Measurements from ENCODE around the gene ABR. TPM values are rescaled to one million over a fixed set of nuclear protein-coding genes. Genes with fewer than 3 reads are reported as not detected.

The ABR gene
- total and polyA plus RNA-seq, 7 donors = 30.4 to 146 (median 79.3) TPM

- no peaks in the 10 kb centered on the region for H3K9me3 ChIP-seq
- DNase-seq = no peak
- H3K4me1 ChIP-seq = peaks cover 0 to 43% (median 34%) of the 10 kb centered on the region in 4 donors
- H3K27ac ChIP-seq = no peak overlapping the region
- 59 to 69% methylated on average over 11 of the region's 11 CpGs for WGBS, 2 donors
- TF ChIP-seq CTCF (IDR thresholded peaks at IDR 0.05) = no peak
- TF ChIP-seq POLR2AphosphoS5 (IDR thresholded peaks at IDR 0.05) = no peak
- no peak for TF ChIP-seq EP300 (IDR thresholded peaks at IDR 0.05)
- no peak for TF ChIP-seq POLR2A (IDR thresholded peaks at IDR 0.05)
- H3K27me3 ChIP-seq = no peaks in the 10 kb centered on the region
- H3K36me3 ChIP-seq = no peaks in the 10 kb centered on the region
- no peak overlapping the region for H3K4me3 ChIP-seq
- intact Hi-C loops (cut with DNase I) = no loop called here
These were observed 3.0 kb upstream of the ABR start for GRCh38 chr17:1182811-1183170.

GRCh38 chr17:1181753-1182137 is 2.0 kb upstream of the ABR start:
- Histone ChIP-seq H3K4me3 (no peak overlapping the region), H3K4me1 (peaks cover 0 to 43% (median 34%) of the 10 kb centered on the region in 4 donors), H3K36me3 (no peaks in the 10 kb centered on the region), H3K27me3 (no peaks in the 10 kb centered on the region), H3K9me3 (no peaks in the 10 kb centered on the region), H3K27ac (no peak overlapping the region)
- intact Hi-C loops (cut with DNase I) = no loop called here
- TF ChIP-seq EP300 (IDR thresholded peaks at IDR 0.05) = no peak
- TF ChIP-seq POLR2A (IDR thresholded peaks at IDR 0.05) = no peak
- no peak for TF ChIP-seq POLR2AphosphoS5 (IDR thresholded peaks at IDR 0.05)
- TF ChIP-seq CTCF (IDR thresholded peaks at IDR 0.05) = no peak
- 79 to 84% methylated on average over 14 of the region's 14 CpGs for WGBS, 2 donors
- DNase-seq = no peak

GRCh38 chr17:1180958-1181752 is 1.4 kb upstream of the ABR start:
- Histone ChIP-seq H3K9me3 (no peaks in the 10 kb centered on the region), H3K27me3 (no peaks in the 10 kb centered on the region), H3K36me3 (no peaks in the 10 kb centered on the region), H3K4me3 (no peak overlapping the region), H3K27ac (peak overlapping the region in 3 of 4 donors; percentile 74 to 76 (median 75)), H3K4me1 (peaks cover 0 to 37% (median 30%) of the 10 kb centered on the region in 4 donors)
- no peak for DNase-seq
- intact Hi-C loops (cut with DNase I) = no loop called here
- TF ChIP-seq POLR2AphosphoS5 (IDR thresholded peaks at IDR 0.05) = no peak
- TF ChIP-seq CTCF (IDR thresholded peaks at IDR 0.05) = no peak
- TF ChIP-seq POLR2A (IDR thresholded peaks at IDR 0.05) = no peak
- TF ChIP-seq EP300 (IDR thresholded peaks at IDR 0.05) = no peak
- WGBS, 2 donors = 60 to 79% methylated on average over 23 of the region's 23 CpGs

- Histone ChIP-seq H3K27ac (peak overlapping the region; percentile 64 to 76 (median 74)), H3K9me3 (no peaks in the 10 kb centered on the region), H3K4me1 (peaks cover 0 to 33% (median 28%) of the 10 kb centered on the region in 4 donors), H3K27me3 (no peaks in the 10 kb centered on the region), H3K36me3 (peaks cover 0 to 3% (median 0%) of the 10 kb centered on the region in 4 donors), H3K4me3 (peak overlapping the region; percentile 75 to 87 (median 81))
- intact Hi-C loops (cut with DNase I) = no loop called here
- peak; percentile 81 for DNase-seq
- TF ChIP-seq POLR2A (IDR thresholded peaks at IDR 0.05) (no peak), POLR2AphosphoS5 (IDR thresholded peaks at IDR 0.05) (no peak), EP300 (IDR thresholded peaks at IDR 0.05) (no peak), CTCF (IDR thresholded peaks at IDR 0.05) (no peak)
- 1 to 2% methylated on average over 69 of the region's 69 CpGs for WGBS, 2 donors
These were observed 516 bp downstream of the ABR start for GRCh38 chr17:1179112-1179817.
